ENCODE results near the gene CFHR4. TPM values are rescaled to one million over a fixed set of nuclear protein-coding genes. Genes with fewer than 3 reads are reported as not detected.
"Not testable (repeated sequence)": the region's sequence is repeated elsewhere in the genome, so short reads cannot be mapped to it uniquely, and the experiment has no call there.

CFHR4 gene
- total RNA-seq, result not detected
- long read RNA-seq, result 0 reads

GRCh38 chr1:196887515-196888239 is at the start of gene CFHR4:
CFHR4 (plus strand) TSS chr1:196888052; CDS start chr1:196888151, 99 bp downstream.
- no peak for ATAC-seq
- intact Hi-C loops (cut with DNase I), result no loop called here
- no peak for DNase-seq (ENCODE audit: missing footprints)

- intact Hi-C loops (cut with DNase I), result not testable (repeated sequence)
Measured at GRCh38 chr1:196849613-196850492, 38.0 kb upstream of the CFHR4 start.

GRCh38 chr1:196856053-196856452 is 31.8 kb upstream of the CFHR4 start:
- intact Hi-C loops (cut with DNase I), result no loop called here
- no peak for DNase-seq (ENCODE audit: missing footprints)

More at GRCh38 chr1:196849613-196850492, 38.0 kb upstream of the CFHR4 start:
- not testable (repeated sequence) for ATAC-seq; DNase-seq (ENCODE audit: missing footprints)

GRCh38 chr1:196857188-196857587 is 30.7 kb upstream of the CFHR4 start:
- intact Hi-C loops (cut with DNase I), result no loop called here
- ATAC-seq (no peak), DNase-seq (ENCODE audit: missing footprints) (no peak)

More at GRCh38 chr1:196856053-196856452, 31.8 kb upstream of the CFHR4 start:
- no peak for ATAC-seq

GRCh38 chr1:196858811-196859210 is 29.0 kb upstream of the CFHR4 start:
- ATAC-seq, result no peak

GRCh38 chr1:196860323-196860884 is 27.4 kb upstream of the CFHR4 start:
- no peak for DNase-seq (ENCODE audit: missing footprints)
- no peak for ATAC-seq
- intact Hi-C loops (cut with DNase I), result no loop called here

More at GRCh38 chr1:196858811-196859210, 29.0 kb upstream of the CFHR4 start:
- no peak for DNase-seq (ENCODE audit: missing footprints)
- intact Hi-C loops (cut with DNase I), result no loop called here

- ATAC-seq, result no peak
- intact Hi-C loops (cut with DNase I), result no loop called here
- DNase-seq (ENCODE audit: missing footprints), result no peak
Measured at GRCh38 chr1:196861429-196861828, 26.4 kb upstream of the CFHR4 start.

GRCh38 chr1:196866974-196867373 is 20.9 kb upstream of the CFHR4 start:
- intact Hi-C loops (cut with DNase I), result no loop called here

GRCh38 chr1:196873385-196873784 is 14.5 kb upstream of the CFHR4 start:
- DNase-seq (ENCODE audit: missing footprints), result no peak
- ATAC-seq, result no peak
- intact Hi-C loops (cut with DNase I), result no loop called here

More at GRCh38 chr1:196866974-196867373, 20.9 kb upstream of the CFHR4 start:
- ATAC-seq (no peak), DNase-seq (ENCODE audit: missing footprints) (no peak)

GRCh38 chr1:196875935-196876334 is 11.9 kb upstream of the CFHR4 start:
- intact Hi-C loops (cut with DNase I), result no loop called here
- DNase-seq (ENCODE audit: missing footprints) (no peak), ATAC-seq (no peak)

GRCh38 chr1:196877964-196878363 is 9.9 kb upstream of the CFHR4 start:
- no peak for DNase-seq (ENCODE audit: missing footprints)
- ATAC-seq, result no peak
- intact Hi-C loops (cut with DNase I), result no loop called here

GRCh38 chr1:196886560-196886959 is 1.3 kb upstream of the CFHR4 start:
- ATAC-seq; intact Hi-C loops (cut with DNase I); DNase-seq (ENCODE audit: missing footprints): not testable (repeated sequence)

- no peak for ATAC-seq
- DNase-seq (ENCODE audit: missing footprints), result no peak
- intact Hi-C loops (cut with DNase I), result no loop called here
Measured at GRCh38 chr1:196890668-196891067, 2.8 kb downstream of the CFHR4 start.

- no peak for ATAC-seq
- no peak for DNase-seq (ENCODE audit: missing footprints)
- intact Hi-C loops (cut with DNase I), result no loop called here
Measured at GRCh38 chr1:196891251-196891650, 3.4 kb downstream of the CFHR4 start.

- ATAC-seq (no peak), DNase-seq (ENCODE audit: missing footprints) (no peak)
- intact Hi-C loops (cut with DNase I), result no loop called here
Measured at GRCh38 chr1:196896355-196896754, 8.5 kb downstream of the CFHR4 start.

- no peak for ATAC-seq
- intact Hi-C loops (cut with DNase I), result no loop called here
- no peak for DNase-seq (ENCODE audit: missing footprints)
Measured at GRCh38 chr1:196897158-196897828, 9.4 kb downstream of the CFHR4 start.

- no peak for DNase-seq (ENCODE audit: missing footprints)
- intact Hi-C loops (cut with DNase I), result no loop called here
Measured at GRCh38 chr1:196902344-196902743, 14.5 kb downstream of the CFHR4 start.

GRCh38 chr1:196910215-196910614 is 22.4 kb downstream of the CFHR4 start:
- ATAC-seq (no peak), DNase-seq (ENCODE audit: missing footprints) (no peak)
- intact Hi-C loops (cut with DNase I), result no loop called here

More at GRCh38 chr1:196902344-196902743, 14.5 kb downstream of the CFHR4 start:
- ATAC-seq, result no peak

- ATAC-seq; intact Hi-C loops (cut with DNase I); DNase-seq (ENCODE audit: missing footprints): not testable (repeated sequence)
Measured at GRCh38 chr1:196912283-196912682, 24.4 kb downstream of the CFHR4 start.
